HG03175 (cell line): ENCODE data around the gene PLBD1.

Source experiments
- ATAC-seq: cut with Tn5 transposase; IDR thresholded peaks from one replicate; pipeline ENCODE4 v1.9.1; 2021; ENCODE audit warnings: mild to moderate bottlenecking, moderate library complexity; ENCODE audit not compliant: unreplicated experiment

PLBD1 gene

DNA sequence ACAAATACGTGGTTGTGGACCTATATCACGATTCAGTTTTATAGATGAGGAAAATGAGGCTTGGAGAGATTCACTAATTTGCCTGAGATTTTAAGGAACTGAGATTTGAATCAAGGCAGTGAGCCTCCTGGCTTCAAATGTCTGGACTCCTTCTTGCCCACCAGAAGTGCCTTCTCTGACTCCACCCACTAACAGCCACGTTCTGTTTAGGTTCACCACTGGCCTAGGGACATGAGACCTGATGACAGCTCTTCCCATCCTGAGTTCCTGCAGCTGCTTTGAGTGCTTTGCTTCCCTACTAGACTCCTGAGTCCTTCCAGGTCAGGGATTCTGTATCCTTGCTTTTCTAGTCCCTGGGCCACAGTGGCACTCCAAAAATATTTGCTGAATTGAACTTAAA lies 57.1 kb downstream of the PLBD1 start:
- ATAC-seq: no peak

DNA sequence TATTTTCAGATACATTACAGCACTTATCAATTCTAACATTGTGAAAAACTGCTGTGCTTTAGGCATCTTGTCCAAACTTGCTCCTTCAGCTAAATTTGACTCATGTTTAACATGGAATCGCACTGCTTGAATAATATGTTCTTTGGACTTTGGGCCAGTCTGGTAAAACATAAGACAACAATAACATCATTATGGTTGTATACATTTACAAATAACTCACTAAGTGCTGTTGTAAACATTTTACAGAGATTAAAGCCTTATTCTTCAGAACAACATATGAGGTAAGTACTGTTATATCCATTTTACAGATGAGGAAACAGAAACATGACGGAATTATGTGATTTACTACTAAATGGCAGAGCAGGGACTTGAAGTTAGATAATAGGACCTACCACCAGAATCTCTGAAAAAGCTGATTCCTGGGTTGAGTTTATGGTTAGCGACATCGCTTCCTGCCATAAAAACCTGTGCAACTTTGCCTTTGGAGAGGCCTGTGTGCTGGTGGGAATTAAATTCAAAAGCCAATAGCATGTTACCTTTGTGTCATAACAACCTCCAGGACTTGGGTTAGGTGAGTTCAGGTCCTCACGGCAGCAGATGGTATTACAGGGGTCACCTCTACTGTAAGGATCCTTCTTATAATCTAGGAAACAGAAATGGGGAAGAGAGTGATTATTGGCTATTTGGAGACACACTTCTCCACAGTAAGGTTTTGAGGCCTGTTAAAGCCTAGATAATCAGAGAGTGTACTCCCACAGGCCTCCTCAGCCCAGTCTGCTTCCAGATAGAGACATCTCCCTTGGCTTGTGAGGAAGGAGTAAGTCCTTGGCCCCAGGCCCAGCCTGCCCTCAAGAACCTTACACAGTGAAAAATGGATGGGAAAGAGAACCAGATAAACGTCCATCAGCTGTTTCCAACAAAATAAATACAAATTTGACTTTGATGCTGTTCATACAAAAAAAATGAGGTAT lies 61.8 kb downstream of the PLBD1 start:
- ATAC-seq: no peak

DNA sequence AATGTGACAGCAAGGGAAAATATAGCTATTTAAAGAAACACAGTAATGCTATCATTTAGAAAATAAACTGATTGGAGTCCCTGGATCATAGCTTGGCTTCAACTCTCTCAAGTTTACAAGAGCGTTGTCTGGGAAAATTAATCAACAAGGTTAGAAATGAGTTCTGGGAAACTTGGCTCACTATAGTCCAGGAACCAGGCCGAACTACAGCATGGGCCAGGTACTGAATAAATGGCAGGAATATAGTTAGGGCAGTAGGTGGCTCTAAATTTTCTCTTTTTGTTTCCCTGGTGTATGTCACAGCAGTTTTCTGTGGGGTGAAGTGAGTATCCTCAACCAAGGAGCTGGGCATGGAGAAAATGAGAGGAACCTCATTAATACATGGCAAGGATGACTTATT lies 72.4 kb downstream of the PLBD1 start:
- no peak for ATAC-seq

DNA sequence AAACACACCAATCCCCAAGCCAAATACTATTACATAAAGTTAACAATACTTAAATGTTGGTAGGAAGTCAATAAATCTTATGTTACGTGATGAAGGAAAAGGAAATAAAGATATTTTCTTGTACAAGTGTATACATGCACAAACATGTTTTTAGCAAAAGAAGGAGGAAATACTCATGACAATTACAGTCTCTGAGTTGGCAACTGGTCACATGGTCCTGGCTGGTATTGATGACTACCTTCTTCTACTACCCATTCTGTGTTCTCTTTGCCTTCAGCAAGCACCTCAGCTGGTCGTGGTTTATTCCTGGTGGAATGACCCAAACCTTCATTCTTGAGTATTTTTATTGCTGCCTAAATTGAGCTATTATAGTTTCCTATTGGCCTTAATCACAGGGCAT lies 84.8 kb downstream of the PLBD1 start:
- no peak for ATAC-seq

DNA sequence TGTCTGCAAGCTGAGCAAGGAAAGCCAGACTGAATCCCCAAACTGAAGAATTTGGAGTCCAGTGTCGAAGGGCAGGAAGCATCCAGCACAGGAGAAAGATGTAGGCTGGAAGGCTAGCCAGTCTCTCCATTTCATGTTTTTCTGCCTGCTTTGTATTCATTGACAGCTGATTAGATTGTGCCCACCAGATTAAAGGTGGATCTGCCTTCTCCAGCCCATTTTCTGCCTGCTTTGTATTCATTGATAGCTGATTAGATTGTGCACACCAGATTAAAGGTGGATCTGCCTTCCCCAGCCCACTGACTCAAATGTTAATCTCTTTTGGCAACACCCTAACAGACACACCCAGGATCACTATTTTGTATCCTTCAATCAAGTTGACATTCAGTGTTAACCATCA lies 85.3 kb downstream of the PLBD1 start:
- no peak for ATAC-seq

DNA sequence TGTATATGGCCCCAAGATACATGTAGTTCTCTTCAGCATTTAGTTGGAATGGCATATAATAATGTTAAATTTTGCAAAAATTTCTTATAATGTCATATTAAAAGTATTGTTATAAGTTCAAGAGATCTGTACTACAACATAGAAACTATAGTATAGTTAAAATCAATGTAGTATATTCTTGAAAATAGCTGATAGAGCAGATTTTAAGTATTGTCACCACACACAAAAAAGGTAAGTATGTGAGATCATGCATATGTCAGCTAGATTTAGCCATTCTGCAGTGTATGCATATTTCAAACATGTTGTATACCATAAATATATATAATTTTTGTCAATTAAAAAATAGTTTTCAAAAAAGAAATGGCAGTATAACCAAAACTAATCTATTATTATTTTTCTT lies 86.5 kb downstream of the PLBD1 start:
- no peak for ATAC-seq

DNA sequence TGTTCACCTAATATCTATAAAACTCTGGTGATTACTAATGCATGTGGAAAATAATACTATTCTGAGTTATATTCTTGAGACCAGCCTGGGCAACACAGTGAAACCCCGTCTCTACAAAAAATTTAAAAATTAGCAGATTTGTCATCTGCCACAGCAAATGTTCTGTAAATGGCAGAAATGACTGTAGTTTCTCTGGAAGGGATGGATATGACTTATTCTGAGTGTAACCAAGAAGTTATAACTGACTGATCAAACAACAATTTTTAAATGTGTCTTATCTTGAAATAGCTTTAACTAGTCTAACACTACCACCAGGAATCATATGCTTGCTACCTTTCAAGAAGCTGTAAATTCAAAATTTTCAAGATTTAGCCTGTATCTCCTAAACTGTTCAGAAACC lies 88.7 kb downstream of the PLBD1 start:
- no peak for ATAC-seq

DNA sequence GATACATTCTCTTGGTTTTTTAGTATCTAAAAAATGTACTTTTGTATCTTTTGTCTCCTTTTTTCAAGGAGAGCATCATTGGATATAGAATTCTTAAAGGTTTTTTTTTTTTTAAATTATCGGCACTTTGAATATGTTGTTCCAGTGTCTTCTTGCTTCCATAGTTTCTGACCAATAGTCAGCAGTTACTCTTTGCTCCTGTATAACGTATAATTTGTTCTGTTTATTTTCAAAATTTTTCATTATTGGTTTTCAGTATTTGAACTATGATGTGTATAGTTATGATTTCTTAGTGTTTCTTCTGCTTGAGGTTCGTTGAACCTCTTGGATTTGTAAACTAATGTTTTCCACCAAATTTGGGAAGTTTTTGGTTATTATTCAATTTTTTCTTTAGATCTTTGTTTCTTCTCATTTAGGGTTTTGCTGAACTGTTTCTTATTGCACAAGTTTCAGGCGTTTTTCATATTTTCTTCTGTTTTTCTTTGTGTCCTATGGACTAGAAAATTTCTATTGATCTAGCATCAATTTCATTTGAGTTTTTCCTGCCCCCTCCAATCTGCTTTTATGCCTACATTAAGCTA lies 93.9 kb downstream of the PLBD1 start:
- ATAC-seq: no peak

DNA sequence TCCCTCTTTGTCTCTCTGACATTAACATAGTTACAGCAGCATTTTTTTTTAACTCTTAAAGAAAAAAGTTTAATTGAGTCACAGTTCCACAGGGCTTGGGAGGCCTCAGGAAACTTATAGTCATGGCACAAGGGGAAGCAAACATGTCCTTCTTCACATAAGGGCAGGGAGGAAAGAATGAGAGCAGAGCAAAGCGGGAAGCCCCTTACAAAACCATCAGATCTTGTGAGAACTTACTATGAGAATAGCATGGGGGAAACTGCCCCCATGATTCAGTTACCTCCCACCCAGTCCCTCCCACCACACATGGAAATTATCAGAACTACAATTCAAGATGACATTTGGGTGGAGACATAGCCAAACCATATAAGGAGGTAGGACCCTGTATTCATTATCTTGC lies 96.2 kb downstream of the PLBD1 start:
- no peak for ATAC-seq

DNA sequence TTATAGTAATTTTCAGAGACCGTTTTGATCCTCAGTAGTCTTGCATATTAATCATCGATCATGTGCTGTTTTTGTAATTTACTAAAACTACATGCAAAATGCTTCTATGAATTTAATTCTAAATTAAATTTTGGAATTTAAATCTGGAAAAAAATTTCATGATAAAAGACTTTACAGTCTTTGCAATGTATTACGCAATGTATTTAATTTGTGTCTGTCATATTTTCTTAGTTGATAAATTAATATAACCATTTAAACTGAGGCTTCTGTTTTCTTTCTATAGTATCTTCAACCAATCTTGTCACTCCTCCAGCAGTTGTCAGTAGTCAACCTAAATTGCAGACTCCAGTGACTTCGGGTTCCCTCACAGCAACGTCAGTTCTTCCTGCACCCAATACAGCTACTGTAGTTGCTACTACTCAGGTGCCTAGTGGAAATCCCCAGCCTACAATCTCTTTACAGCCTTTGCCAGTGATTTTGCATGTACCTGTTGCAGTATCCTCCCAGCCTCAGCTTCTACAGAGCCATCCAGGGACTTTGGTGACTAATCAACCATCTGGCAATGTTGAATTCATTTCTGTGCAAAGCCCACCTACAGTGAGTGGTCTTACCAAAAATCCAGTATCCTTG lies 107.4 kb downstream of the PLBD1 start:
- ATAC-seq: no peak

DNA sequence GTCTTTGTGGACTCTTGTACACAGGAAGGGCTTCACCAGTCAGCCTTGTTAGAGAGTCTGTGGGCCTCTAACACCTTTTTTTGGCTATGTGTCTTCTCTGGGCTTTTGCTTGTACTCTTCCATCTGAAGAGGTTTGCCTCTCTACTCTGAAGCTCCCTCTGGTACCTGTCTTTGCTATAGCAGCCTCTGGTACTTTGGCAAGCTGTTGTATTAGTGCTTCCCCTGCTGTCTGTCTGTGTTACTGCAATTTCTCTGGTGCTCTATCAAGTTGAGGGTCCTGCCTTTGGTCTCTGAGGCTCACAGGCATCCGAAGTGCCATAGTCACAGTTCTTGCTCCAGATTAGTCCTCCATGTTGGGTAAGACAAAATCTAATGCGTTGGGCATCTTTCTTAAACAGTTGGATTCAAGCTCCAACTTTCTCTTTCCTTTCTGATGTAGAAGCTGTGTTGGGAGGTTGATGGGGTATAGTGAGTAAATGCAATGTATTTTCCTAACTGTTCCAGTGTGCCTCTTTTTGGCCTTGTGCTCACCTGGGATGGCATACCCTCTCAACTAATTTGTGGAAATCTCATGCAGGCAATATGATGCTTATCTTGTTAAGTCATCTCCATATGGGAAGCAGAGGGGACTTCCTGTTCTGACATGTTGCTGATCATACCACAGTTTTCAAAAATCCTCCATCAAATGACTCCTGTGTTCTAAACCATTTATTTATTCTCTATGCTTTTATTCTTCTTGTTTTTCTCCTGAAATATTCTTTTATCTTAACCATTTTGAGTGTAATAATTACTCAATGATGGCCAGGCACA lies 113.4 kb downstream of the PLBD1 start:
- peak; percentile 65 for ATAC-seq
